Ecto neural progenitor cell (in vitro differentiated cells): ENCODE results near the gene NDFIP2.

ENCODE experiments used
- DNase-seq: peaks from one replicate; pipeline ENCODE4 v3.0.0-alpha.2; 2018; ENCODE audit warnings: low spot score

NDFIP2 gene

DNA sequence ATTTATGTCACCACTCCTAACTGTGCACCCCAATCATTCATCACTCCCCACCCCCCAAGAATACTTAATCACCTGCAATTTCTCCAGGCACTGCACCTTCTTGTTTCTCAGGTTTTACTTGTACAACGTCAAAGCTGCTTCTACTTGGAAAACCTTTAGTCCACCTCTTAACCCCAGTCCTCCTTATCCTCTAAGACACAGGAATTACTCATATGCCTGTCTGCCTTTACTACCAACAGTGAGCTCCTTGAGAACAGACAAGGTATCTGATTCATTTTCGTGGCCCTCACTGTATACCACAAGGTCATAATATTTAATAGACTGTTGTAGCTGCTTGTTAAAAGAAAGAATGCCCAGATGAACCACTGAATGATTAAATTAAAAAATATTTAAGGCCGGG is 21.0 kb upstream of the NDFIP2 start:
- DNase-seq, result no peak

DNA sequence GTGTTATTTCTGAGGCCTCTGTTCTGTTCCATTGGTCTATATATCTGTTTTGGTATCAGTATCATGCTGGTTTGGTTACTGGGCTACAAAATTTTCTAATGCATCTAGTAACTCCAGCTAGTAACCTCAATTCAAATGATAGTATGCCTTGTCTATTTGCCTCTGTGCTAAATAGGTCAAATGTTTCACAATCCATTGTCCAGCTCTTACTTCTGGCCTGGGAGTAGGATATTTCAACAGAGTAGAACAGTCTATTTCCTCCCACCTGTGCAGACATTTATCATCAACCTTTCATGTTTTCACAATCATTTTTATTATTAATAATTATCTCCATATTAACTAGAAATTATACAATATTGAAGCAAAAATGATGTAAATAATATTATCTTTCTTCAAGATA is 18.1 kb upstream of the NDFIP2 start:
- no peak for DNase-seq

- no peak for DNase-seq
These were observed 17.4 kb upstream of the NDFIP2 start for GRCh38 chr13:79463604-79464003.

DNA sequence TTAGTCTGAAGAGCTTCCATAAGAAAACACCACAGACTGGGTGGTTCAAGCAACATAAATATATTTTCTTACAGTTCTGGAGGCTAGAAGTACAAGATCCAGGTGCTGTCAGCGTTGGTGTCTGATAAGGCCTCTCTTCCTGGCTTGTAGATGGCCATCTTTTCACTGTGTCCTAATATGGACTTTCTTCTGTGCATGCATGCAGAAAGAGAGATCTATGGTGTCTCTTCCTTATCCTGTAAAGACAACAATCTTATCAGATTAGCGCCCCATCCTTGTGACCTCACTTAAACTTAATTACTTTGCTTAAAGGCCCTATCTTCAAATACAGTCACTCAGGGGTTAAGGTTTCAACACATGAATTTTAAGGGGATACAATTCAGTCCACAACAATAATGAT is 14.1 kb upstream of the NDFIP2 start:
- DNase-seq, result no peak

- DNase-seq, result no peak
These were observed 12.6 kb upstream of the NDFIP2 start for GRCh38 chr13:79468402-79468801.

- DNase-seq, result no peak
These were observed 12.1 kb upstream of the NDFIP2 start for GRCh38 chr13:79468819-79469218.

GRCh38 chr13:79469608-79470007 is 11.3 kb upstream of the NDFIP2 start:
- DNase-seq, result no peak

GRCh38 chr13:79470666-79471065 is 10.3 kb upstream of the NDFIP2 start:
- DNase-seq, result no peak

GRCh38 chr13:79475569-79475968 is 5.4 kb upstream of the NDFIP2 start:
- DNase-seq, result no peak

- peak; percentile 59 for DNase-seq
These were observed 3.0 kb upstream of the NDFIP2 start for GRCh38 chr13:79477968-79478367.

GRCh38 chr13:79479882-79480281 is 1.1 kb upstream of the NDFIP2 start:
- no peak for DNase-seq

GRCh38 chr13:79481685-79482052 is 714 bp downstream of the NDFIP2 start:
- no peak for DNase-seq

DNA sequence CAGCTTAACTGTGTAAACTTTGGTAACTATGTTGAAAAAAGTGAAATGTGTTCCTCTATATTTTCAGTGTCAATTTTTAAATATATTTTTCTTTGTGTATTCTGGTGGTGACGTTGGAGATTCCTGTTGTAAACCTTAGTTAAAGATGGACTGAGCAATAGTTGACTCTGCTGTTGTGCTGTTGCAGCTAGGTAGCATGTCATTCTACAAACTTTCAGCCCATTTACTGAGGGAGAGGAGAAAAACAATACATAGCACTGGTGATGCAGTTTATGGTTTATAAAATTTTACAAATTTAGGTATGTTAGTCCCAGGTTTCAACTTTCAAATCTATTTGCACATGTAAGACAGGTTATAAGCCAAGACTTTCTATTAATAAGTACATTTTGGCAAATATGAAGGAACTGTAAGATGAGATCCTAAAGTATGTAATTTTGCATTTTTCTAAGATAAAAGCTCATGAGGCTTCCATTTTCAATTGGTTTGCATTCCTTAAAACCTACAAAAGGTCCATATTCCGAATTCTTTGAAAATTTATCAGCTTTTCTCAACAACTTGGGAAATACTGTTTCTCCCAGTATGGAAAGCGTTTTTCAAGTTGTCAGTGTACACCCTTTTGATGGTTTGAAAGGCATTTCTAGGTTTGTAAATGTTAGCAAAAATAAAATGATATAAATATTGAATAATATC is 1.5 kb downstream of the NDFIP2 start:
- DNase-seq, result no peak

DNA sequence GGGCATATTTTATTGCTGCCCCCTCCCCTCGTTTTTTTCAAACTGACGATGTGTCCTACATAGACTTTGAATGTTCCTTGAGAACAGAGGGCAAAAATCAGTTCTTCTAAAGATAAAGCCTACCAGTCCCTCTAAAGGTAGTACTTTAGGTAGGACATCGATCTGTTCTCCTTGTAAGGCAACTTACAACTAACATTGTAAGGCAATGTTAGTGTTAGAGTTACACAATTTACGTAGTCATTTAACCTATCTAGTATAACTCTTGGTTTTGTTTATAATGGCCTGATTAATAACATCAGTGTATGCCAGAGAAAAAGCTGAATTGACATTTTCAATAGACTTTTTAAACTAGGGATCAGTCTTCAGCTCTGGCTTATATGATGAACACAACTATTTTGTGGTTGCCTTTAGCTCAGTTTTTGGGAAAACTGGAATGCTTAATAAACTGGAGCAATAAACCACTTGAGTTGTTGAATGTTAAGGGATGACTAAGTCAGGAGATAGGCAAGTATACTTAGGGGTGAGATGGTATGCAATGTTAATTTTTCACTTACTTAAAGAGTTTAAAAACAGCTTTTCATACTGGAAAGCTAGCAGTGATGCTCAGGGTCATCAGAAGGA is 2.2 kb downstream of the NDFIP2 start:
- no peak for DNase-seq

DNA sequence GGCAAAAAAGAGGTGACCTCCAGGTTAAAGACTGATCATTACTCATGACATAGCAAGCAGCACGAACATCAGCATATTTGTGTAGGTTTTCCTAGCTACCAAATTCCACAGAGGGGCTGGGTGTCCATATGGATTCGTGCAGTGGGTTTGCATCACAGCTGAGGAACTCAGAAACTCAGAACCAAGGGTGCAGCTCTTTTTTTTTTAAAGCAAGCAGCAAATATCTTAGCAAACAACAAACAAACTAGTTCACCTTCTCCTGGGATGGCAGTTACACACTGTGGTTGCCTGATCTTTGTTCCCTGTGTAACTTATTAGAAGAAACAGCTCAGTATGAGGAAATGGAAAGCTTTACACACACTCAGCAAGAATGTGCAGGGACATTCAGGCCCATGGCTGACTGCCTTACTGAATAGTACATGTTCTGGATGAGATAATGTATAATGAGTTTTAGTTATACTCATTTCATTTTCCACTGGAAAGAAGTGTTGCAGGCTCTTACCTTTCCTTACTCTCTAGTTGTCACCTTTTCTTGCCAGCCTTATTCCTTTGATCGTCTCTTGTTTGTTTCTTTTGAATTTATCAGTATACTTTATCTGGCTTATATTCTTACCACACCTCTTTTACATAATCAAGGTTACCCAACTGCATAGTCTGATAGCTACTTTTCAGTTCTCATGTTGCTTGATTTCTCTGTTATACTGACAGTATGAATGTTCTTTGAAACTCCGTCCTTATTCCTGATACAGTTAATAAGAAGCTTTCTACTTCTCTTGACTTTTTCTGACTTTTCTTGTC is 4.3 kb downstream of the NDFIP2 start:
- DNase-seq, result no peak

GRCh38 chr13:79486433-79487188 is 5.7 kb downstream of the NDFIP2 start:
- no peak for DNase-seq

GRCh38 chr13:79490326-79490725 is 9.4 kb downstream of the NDFIP2 start:
- DNase-seq, result no peak

DNA sequence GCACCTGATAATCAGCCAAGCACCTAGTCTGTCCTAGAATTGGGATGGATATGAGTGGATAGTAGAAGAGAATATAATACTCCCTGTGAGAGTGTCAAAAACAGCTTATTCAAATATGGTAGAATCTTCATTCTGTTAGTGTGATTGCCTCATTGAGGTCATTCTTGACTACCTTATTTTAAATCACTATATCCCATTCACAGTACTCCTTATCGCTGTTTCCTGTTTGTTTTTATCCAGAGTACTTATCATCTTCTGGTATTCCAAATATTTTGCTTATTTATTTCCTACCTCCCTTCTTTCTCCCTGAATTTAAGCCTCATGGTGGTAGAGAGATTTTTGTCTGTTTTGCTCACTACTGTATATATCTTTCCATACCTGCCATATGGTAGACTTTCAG is 9.9 kb downstream of the NDFIP2 start:
- no peak for DNase-seq

DNA sequence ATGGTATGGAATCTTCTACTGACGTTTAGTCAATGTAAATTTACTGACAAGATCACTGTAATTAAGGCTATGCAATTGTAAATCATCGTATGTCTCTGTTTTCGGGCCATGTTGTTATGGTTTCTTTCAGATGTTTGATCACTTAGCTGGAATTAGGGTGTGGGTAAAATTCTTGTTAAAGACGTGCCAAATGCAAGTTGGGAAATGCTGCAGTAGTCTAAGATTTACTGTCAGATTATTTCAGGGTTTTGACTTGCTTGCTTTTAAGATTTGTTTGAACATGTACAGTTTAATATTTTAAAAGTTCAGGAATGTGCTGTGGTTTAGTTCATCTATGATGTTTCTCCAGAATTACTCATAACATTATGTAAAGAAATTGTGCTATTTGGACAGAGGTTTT is 10.8 kb downstream of the NDFIP2 start:
- no peak for DNase-seq

DNA sequence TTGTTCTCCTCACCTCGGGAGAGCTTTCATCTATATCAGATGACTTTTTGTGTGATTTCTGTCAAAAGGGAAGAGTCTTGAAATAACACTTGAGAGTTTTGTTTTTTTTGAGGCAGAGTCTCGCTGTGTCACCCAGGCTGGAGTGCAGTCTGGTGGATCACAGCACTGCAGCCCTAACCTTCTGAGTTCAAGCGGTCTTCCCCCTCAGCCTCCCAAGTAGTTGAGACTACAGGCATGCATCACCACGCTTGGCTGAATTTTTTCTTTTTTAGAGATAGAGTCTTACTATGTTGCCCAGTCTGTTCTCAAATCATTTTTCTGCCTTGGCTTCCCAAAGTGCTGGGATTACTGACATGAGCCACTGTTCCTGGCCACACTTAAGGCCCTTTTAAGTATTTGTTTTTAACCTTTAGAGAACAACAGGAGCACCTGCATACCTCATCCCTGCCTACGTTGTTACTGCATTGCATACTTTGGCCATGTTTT is 11.4 kb downstream of the NDFIP2 start:
- no peak for DNase-seq

DNA sequence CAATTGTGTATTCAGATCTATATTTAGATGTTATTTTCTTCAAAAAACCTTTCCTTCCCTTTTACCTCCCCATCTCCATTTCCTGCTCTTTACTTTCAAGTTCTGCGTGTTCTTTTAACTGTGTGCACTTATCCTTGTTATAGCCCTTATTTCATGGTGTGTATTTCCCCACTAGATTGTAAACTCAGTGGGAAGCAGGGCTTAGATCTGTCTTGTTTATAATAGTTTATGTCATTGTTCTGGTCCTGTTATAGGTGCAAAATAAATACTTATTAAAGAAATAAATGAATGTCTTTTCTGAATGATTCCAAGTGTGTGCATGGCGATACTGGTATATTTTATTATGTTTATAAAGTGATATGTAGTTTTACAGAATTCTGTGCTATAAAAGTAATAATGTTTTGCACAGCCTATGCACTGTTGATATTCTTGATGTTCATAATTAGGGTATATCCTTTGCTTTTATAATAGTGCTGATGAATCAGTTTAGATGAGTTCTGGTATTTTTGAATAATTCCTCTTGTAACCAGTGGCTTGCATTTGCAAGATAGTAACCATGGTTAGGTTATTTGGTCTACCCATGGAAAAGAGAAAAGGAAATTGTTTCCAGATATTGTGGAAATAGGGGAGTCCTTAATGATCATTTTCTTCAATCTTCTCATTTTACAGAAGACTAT is 12.1 kb downstream of the NDFIP2 start:
- no peak for DNase-seq

GRCh38 chr13:79496188-79496587 is 15.2 kb downstream of the NDFIP2 start:
- DNase-seq, result no peak
